Measurements from ENCODE around the gene FANCC.
A peak's percentile ranks its signal among the peaks of the same experiment; 100 is the strongest.

FANCC gene

GRCh38 chr9:95142728-95143127, 174.8 kb downstream of the FANCC start:
- Mint-ChIP-seq H3K36me3 (ENCODE audit: low read depth) (peaks cover 11% of the 10 kb centered on the region), H3K4me1 (peaks cover 42% of the 10 kb centered on the region), H3K4me3 (no peak overlapping the region), H3K27me3 (ENCODE audit: low read depth) (no peaks in the 10 kb centered on the region), H3K27ac (peak overlapping the region in 1 of 3 experiments; percentile 80), H3K9me3 (no peaks in the 10 kb centered on the region)
- TF ChIP-seq CTCF (IDR thresholded peaks at IDR 0.05; ENCODE audit: unreplicated experiment in 3 of 3), result no peak

GRCh38 chr9:95142315-95142714, 175.2 kb downstream of the FANCC start:
- Mint-ChIP-seq H3K27me3 (ENCODE audit: low read depth) (no peaks in the 10 kb centered on the region), H3K4me3 (no peak overlapping the region), H3K27ac (peak overlapping the region in 1 of 3 experiments; percentile 80), H3K36me3 (ENCODE audit: low read depth) (peaks cover 15% of the 10 kb centered on the region), H3K9me3 (no peaks in the 10 kb centered on the region), H3K4me1 (peaks cover 46% of the 10 kb centered on the region)
- TF ChIP-seq CTCF (IDR thresholded peaks at IDR 0.05; ENCODE audit: unreplicated experiment in 3 of 3), result no peak

- peaks cover 15% of the 10 kb centered on the region for H3K36me3 Mint-ChIP-seq (ENCODE audit: low read depth)
- H3K4me3 Mint-ChIP-seq, result no peak overlapping the region
- H3K4me1 Mint-ChIP-seq, result peaks cover 47% of the 10 kb centered on the region
- no peaks in the 10 kb centered on the region for H3K9me3 Mint-ChIP-seq
- H3K27ac Mint-ChIP-seq, result peak overlapping the region in 1 of 3 experiments; percentile 58
- no peak for TF ChIP-seq CTCF (IDR thresholded peaks at IDR 0.05; ENCODE audit: unreplicated experiment in 3 of 3)
- H3K27me3 Mint-ChIP-seq (ENCODE audit: low read depth), result no peaks in the 10 kb centered on the region
Measured at GRCh38 chr9:95140821-95141220, 176.7 kb downstream of the FANCC start.

- Mint-ChIP-seq H3K9me3 (no peaks in the 10 kb centered on the region), H3K4me1 (peaks cover 37% of the 10 kb centered on the region), H3K27me3 (ENCODE audit: low read depth) (peaks cover 2% of the 10 kb centered on the region), H3K27ac (peak overlapping the region; percentile 27 to 43 (median 32)), H3K4me3 (no peak overlapping the region), H3K36me3 (ENCODE audit: low read depth) (peaks cover 11% of the 10 kb centered on the region)
- TF ChIP-seq CTCF (IDR thresholded peaks at IDR 0.05; ENCODE audit: unreplicated experiment in 3 of 3), result no peak
Measured at GRCh38 chr9:95139126-95139525, 178.4 kb downstream of the FANCC start.

GRCh38 chr9:95138474-95138873, 179.0 kb downstream of the FANCC start:
- Mint-ChIP-seq H3K4me1 (peaks cover 34% of the 10 kb centered on the region), H3K36me3 (ENCODE audit: low read depth) (peaks cover 11% of the 10 kb centered on the region), H3K27ac (peak overlapping the region in 1 of 3 experiments; percentile 27), H3K27me3 (ENCODE audit: low read depth) (peaks cover 4% of the 10 kb centered on the region), H3K9me3 (no peaks in the 10 kb centered on the region), H3K4me3 (no peak overlapping the region)
- TF ChIP-seq CTCF (IDR thresholded peaks at IDR 0.05; ENCODE audit: unreplicated experiment in 3 of 3), result no peak

GRCh38 chr9:95137587-95138145, 179.8 kb downstream of the FANCC start:
- no peak for TF ChIP-seq CTCF (IDR thresholded peaks at IDR 0.05; ENCODE audit: unreplicated experiment in 3 of 3)
- H3K9me3 Mint-ChIP-seq, result no peaks in the 10 kb centered on the region
- H3K36me3 Mint-ChIP-seq (ENCODE audit: low read depth), result peaks cover 6% of the 10 kb centered on the region
- H3K4me3 Mint-ChIP-seq, result no peak overlapping the region
- peaks cover 32% of the 10 kb centered on the region for H3K4me1 Mint-ChIP-seq
- peak overlapping the region in 1 of 3 experiments; percentile 6 for H3K27ac Mint-ChIP-seq
- H3K27me3 Mint-ChIP-seq (ENCODE audit: low read depth), result peaks cover 4% of the 10 kb centered on the region

Data from nephron (organoid).